ENCODE results near the gene SWAP70.

GRCh38 chr11:9616858-9617257 lies 47.0 kb upstream of the SWAP70 start:
- TF ChIP-seq CTCF (conservative IDR thresholded peaks at IDR 0.05 in 1 of 2, IDR thresholded peaks at IDR 0.05 in 1 of 2; ENCODE audit: extremely low read depth in 1 of 2, insufficient read depth in 1 of 2, low read depth in 1 of 2, low read length in 2 of 2) (no peak), EZH2 (IDR thresholded peaks at IDR 0.05; ENCODE audit: borderline replicate concordance, low read length) (no peak)

Data from mammary epithelial cell (primary cell).